Stimulated activated naive CD8-positive, alpha-beta T cell treated with anti-CD3 and anti-CD28 coated beads, Interleukin-15, amount 100 ng/mL, for 72 hours (primary cell): ENCODE data around the gene PLEK2.

ENCODE experiments used
- ATAC-seq: fragments of 150-1000 bp; cut with Tn5 transposase; 2 replicates; pipeline ENCODE4 v1.10.0; 2021; ENCODE audit warnings: mild to moderate bottlenecking, moderate library complexity
- DNase-seq, 2 donors: peaks; one replicate each; pipeline ENCODE4 v3.0.0; 2021 to 2022
- H3K27ac Mint-ChIP-seq, 2 donors: one replicate each; pipeline ENCODE4 v1.8.0; 2022; ENCODE audit warnings: mild to moderate bottlenecking in 2 of 2, mixed read lengths in 2 of 2, moderate library complexity in 2 of 2
- H3K27me3 Mint-ChIP-seq: one replicate; pipeline ENCODE4 v1.8.0; 2022; ENCODE audit warnings: mixed read lengths
- H3K4me1 Mint-ChIP-seq: one replicate; pipeline ENCODE4 v1.8.0; 2022; ENCODE audit warnings: mild to moderate bottlenecking, mixed read lengths
- H3K4me3 Mint-ChIP-seq, 2 donors: one replicate each; pipeline ENCODE4 v1.8.0; 2022; ENCODE audit warnings: mild to moderate bottlenecking in 2 of 2, mixed read lengths in 2 of 2, moderate library complexity in 1 of 2
- H3K9me3 Mint-ChIP-seq, 2 donors: one replicate each; pipeline ENCODE4 v1.8.0; 2022; ENCODE audit warnings: mixed read lengths in 2 of 2

Gene PLEK2

GRCh38 chr14:67438969-67439368, 27.0 kb upstream of the PLEK2 start:
- no peak for DNase-seq
- Mint-ChIP-seq H3K9me3 (no peaks in the 10 kb centered on the region), H3K4me3 (no peak overlapping the region), H3K27ac (no peak overlapping the region), H3K27me3 (peaks cover 13% of the 10 kb centered on the region), H3K4me1 (no peaks in the 10 kb centered on the region)
- ATAC-seq = no peak

DNA sequence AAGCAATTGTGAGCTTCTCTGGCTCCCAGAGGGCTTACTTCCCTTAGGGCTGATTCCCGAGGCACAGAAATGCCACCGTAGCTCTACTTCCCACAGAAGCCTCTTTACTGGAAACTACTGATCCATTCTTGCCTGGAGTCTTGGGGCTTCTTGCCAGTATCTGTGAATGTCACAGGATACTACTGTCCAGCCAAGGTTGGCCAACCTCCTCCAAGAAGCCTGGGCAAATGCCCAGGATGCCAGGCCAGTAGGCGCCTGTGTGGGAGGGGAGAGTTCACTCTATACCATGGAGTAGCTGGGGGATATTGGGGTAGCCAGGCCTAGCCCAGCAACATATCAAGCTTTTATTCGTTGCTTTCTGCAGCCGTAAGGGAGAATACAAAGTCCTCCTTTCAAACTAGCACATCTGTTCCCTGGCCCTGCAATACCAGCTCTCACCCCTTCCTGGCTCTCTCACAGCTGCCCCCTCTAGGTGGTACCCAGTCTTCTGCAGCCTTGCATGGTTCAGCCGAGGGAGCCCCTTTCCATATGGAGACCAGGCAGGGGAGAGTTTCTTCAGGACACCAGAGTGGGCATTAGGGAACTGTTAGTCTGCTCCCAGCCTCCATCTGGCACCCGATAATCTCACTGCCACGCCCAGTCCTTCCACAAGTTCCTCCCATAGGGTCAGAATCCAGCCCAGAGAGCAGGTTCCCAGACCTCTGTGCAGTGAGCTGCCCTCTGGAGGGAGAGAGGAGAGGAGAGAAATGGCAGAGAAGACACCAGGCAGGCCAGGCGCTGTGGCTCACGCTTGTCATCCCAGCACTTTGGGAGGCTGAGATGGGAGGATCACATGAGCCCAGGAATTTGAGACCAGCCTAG, 24.3 kb upstream of the PLEK2 start:
- no peaks in the 10 kb centered on the region for H3K9me3 Mint-ChIP-seq

DNA sequence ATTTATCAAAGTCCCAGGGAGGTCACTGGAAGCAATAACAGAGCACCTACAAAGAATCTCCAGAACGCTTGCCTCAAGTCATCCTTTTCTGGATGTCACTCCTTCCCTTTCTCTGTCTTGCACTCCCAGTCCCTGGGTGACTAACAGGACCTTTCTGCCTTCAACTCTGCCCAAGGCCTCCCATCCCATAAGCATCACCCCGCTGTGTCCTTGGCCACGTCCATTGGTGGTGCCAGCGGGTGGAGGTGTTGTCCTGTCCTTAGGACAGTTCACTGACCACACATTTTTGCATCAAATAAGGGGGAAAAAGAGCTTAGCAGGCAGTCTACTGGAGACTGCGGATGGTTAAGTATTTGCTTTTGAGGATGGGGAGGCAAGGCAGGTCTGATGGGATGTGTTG, 23.6 kb upstream of the PLEK2 start:
- Mint-ChIP-seq H3K27me3 (no peaks in the 10 kb centered on the region), H3K4me1 (no peaks in the 10 kb centered on the region), H3K4me3 (no peak overlapping the region), H3K27ac (no peak overlapping the region), H3K9me3 (no peaks in the 10 kb centered on the region)
- ATAC-seq (no peak), DNase-seq (no peak)

More for the DNA sequence above, 24.3 kb upstream of the PLEK2 start:
- no peak overlapping the region for H3K27ac Mint-ChIP-seq
- H3K4me1 Mint-ChIP-seq = no peaks in the 10 kb centered on the region
- H3K27me3 Mint-ChIP-seq = no peaks in the 10 kb centered on the region
- DNase-seq = no peak
- ATAC-seq = no peak
- H3K4me3 Mint-ChIP-seq = no peak overlapping the region

DNA sequence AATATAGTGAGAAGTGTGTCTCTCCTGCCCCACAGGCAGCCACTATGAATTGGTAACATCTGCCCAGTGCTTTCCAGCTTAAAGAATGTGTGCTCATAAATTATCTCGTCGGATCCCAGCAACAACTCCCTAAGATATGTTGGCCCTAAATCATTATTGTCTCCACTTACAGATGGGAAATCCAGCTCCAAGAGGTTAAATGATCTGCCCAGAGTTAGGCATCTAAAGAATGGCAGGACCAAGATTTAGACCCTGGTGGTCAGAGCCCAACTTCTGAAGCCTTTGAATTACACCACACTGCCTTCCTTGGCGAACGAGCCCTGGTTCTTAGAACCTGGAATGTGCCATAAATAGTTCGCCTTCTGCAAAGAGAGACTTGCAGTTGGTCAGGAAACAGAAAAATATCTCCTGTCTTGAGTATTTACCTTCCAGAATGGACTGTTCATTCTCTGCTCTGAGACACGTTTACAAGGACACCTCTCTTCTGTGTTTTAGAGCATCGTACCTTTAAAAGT, 20.1 kb upstream of the PLEK2 start:
- ATAC-seq (no peak), DNase-seq (no peak)
- Mint-ChIP-seq H3K27me3 (peaks cover 11% of the 10 kb centered on the region), H3K4me1 (no peaks in the 10 kb centered on the region), H3K27ac (no peak overlapping the region), H3K4me3 (no peak overlapping the region), H3K9me3 (no peaks in the 10 kb centered on the region)

DNA sequence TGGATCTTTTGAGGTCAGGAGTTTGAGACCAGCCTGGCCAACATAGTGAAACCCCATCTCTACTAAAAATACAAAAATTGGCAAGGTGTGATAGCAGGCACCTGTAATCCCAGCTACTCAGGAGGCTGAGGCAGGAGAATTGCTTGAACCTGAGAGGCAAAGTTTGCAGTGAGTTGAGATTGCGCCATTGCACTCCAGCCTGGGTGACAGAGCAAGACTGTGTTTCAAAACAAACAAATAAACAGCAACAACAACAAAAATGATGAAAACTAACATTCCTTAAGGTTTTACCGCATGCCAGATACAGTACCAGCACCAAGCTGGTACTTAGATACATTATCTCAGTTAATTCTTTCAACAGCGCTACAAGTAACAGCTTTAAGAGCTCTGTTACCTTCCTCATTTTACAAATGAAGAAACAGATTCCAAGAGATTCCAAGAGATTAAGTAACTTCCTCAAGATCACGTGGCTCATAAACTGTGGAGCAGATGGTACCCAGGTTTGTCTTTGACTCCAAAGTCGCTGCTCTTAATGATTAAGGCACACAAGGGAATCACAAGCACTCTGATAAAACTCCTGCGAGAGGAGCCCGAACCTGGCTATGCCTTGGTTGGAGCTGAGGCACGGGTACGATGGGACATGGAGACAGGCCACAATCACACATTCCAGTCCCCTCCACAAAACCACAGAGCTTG, 17.7 kb upstream of the PLEK2 start:
- DNase-seq = no peak
- no peaks in the 10 kb centered on the region for H3K4me1 Mint-ChIP-seq

DNA sequence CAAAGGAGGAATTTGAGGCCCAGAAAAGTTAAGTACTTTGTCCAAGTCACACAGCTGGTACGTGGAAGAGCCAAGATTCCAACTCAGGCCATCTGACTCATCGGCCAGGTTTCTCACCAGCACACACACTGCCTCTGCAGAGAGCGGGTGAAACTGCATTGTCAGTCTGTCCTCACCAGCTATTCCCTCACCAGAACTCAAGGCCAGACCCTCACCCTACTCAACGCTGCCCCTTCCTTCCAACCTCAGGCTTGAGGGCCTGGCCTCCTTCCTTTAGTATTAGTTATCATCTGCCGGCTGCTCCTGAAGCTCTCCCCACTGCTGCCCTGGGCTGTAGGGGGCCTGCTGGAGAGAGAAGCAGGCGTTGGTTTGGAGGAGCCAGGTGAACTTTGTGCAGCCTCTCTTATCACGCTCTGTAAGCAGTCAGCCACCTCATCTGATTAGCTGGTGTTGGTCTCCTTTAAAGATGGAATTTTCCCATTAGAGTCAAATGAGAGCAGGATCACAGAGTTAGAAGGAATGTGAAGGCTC, 16.6 kb upstream of the PLEK2 start:
- no peak overlapping the region for H3K27ac Mint-ChIP-seq
- ATAC-seq = no peak
- no peak overlapping the region for H3K4me3 Mint-ChIP-seq
- no peak for DNase-seq
- no peaks in the 10 kb centered on the region for H3K9me3 Mint-ChIP-seq
- H3K4me1 Mint-ChIP-seq = no peaks in the 10 kb centered on the region
- peaks cover 40% of the 10 kb centered on the region for H3K27me3 Mint-ChIP-seq

More for the DNA sequence above, 17.7 kb upstream of the PLEK2 start:
- Mint-ChIP-seq H3K9me3 (no peaks in the 10 kb centered on the region), H3K27ac (peak overlapping the region in 1 of 2 donors; percentile 31), H3K4me3 (no peak overlapping the region), H3K27me3 (peaks cover 35% of the 10 kb centered on the region)
- no peak for ATAC-seq

DNA sequence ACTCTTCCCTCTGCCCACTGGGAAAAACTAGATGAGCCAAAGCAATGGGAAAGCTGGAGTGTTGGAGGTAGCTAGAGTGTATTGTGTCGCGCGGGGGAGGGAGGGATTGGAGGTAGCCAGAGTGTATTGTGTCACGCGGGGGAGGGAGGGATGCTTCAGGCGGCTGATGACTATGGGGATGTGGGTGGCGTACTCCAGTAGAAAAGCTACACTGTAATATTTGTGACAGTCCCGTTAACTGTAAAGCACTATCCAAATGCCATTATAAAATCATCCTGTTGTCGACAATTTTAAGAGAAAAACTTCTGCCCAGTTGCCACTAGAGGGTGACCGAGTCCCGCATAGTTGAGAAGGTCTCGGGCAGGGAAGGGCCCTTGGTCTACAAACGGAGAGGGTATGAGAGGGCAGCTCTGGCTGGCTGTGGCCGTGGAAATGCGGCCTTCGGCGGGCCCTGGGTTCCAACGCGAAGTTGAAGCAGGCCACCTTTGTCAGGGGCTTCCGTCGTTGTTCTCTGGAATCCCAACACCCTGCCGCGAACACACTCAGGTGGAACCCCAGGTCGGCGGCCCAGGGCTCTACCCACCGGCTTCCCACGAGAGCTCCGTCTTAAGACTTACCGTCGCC, 15.1 kb upstream of the PLEK2 start:
- no peaks in the 10 kb centered on the region for H3K9me3 Mint-ChIP-seq
- ATAC-seq = peak; percentile 90
- H3K27me3 Mint-ChIP-seq = peaks cover 40% of the 10 kb centered on the region
- no peak overlapping the region for H3K4me3 Mint-ChIP-seq
- DNase-seq = peak; percentile 67 to 74
- no peak overlapping the region for H3K27ac Mint-ChIP-seq
- no peaks in the 10 kb centered on the region for H3K4me1 Mint-ChIP-seq

DNA sequence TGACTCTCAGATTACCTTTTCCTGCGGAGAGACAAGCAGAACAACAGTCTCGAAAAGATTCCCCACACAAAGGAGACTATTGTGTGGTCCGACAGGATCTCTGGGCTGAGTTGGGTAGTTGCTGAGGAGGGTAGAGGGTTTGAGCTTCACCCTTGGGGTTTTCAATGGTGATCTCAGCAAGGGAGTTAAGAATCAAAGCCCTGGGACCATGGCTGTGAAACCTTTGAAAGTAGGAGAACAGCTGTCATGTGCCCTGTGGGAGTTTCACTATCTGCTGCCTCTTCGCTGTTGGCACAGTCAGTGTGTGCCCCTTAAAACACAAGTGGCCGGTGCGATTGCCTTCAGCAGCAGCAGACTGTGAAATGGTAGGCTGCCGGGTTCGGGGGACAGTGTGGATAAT, 14.2 kb upstream of the PLEK2 start:
- peaks cover 40% of the 10 kb centered on the region for H3K27me3 Mint-ChIP-seq
- H3K4me3 Mint-ChIP-seq = no peak overlapping the region
- ATAC-seq (no peak), DNase-seq (no peak)
- no peaks in the 10 kb centered on the region for H3K4me1 Mint-ChIP-seq
- H3K9me3 Mint-ChIP-seq = no peaks in the 10 kb centered on the region
- no peak overlapping the region for H3K27ac Mint-ChIP-seq

GRCh38 chr14:67425608-67426007, 13.6 kb upstream of the PLEK2 start:
- no peak overlapping the region for H3K27ac Mint-ChIP-seq
- ATAC-seq (no peak), DNase-seq (no peak)
- no peaks in the 10 kb centered on the region for H3K9me3 Mint-ChIP-seq
- H3K4me1 Mint-ChIP-seq = no peaks in the 10 kb centered on the region
- peaks cover 40% of the 10 kb centered on the region for H3K27me3 Mint-ChIP-seq
- H3K4me3 Mint-ChIP-seq = no peak overlapping the region

DNA sequence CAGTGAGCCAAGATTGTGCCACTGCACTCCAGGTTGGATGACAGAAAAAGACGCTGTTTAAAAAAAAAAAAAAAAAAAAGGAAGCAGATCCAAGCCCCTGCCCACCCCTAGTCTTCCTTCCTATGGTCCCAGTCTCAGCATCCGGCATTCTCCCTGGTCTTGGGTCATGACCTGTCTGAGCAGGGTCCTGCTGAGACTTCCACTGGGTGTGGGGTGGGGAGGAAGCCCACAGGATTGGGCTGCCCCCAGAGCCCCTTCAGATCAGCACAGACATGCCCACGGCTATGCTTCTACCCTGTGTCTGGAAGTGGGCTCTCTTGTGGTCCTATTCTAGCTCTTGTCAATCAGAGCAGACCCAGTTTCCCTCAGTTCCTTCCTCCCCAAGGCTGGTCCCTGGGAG, 12.6 kb upstream of the PLEK2 start:
- H3K9me3 Mint-ChIP-seq = no peaks in the 10 kb centered on the region
- no peak overlapping the region for H3K4me3 Mint-ChIP-seq
- no peak overlapping the region for H3K27ac Mint-ChIP-seq
- ATAC-seq (no peak), DNase-seq (no peak)
- peaks cover 40% of the 10 kb centered on the region for H3K27me3 Mint-ChIP-seq
- H3K4me1 Mint-ChIP-seq = no peaks in the 10 kb centered on the region

- DNase-seq (no peak), ATAC-seq (no peak)
- H3K27me3 Mint-ChIP-seq = peaks cover 37% of the 10 kb centered on the region
- no peaks in the 10 kb centered on the region for H3K9me3 Mint-ChIP-seq
- H3K27ac Mint-ChIP-seq = no peak overlapping the region
- no peak overlapping the region for H3K4me3 Mint-ChIP-seq
- no peaks in the 10 kb centered on the region for H3K4me1 Mint-ChIP-seq
Measured at GRCh38 chr14:67423424-67423823, 11.5 kb upstream of the PLEK2 start.

DNA sequence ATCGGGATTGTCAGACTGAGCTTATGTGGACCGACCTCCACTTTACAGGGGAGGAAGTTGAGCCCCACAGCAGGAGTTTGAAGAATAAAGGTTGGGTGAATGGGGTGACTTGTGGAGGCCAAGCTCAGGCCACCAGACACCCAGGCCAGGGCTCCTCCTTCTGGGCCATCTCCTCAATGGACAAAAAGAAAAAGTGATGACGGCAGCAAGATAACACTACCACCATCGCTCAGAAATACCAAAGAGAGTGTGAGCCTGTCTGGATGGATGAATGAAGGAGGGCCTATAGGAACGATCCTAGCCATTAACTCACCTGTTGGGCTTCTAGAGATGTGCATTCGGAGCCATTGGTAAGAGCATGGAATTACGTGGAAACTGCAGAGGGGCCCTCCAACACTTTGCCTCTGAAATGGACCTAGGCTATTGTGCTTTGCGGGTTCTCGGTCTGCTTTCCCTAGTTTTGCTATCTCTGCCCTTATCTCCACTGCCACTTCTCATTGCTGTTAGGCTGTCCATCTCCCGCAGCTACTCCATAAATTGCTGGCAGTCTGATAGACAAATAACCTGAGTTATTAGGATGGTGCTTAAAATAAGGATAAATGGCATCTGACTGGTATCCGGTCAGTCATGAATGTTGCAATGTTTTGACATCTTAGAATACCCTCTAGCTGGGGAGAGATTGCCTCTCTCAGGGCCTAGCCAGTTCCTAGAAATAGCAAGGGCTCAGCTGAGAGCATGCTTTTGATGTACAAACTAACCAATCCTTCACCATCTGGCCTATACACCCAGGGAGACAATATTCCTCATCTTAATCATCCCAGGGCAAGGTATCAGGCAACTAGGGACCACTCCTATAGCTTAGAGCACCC, 9.6 kb upstream of the PLEK2 start:
- Mint-ChIP-seq H3K4me3 (no peak overlapping the region), H3K4me1 (no peaks in the 10 kb centered on the region), H3K27ac (peak overlapping the region in 1 of 2 donors; percentile 27), H3K9me3 (no peaks in the 10 kb centered on the region), H3K27me3 (peaks cover 24% of the 10 kb centered on the region)
- DNase-seq (no peak), ATAC-seq (no peak)

GRCh38 chr14:67420102-67420739, 8.3 kb upstream of the PLEK2 start:
- Mint-ChIP-seq H3K27me3 (peaks cover 11% of the 10 kb centered on the region), H3K9me3 (no peaks in the 10 kb centered on the region), H3K27ac (no peak overlapping the region), H3K4me3 (no peak overlapping the region), H3K4me1 (no peaks in the 10 kb centered on the region)
- peak; percentile 17 to 38 for DNase-seq
- ATAC-seq = peak; percentile 62

- Mint-ChIP-seq H3K9me3 (no peaks in the 10 kb centered on the region), H3K4me1 (peaks cover 10% of the 10 kb centered on the region), H3K27ac (no peak overlapping the region), H3K27me3 (no peaks in the 10 kb centered on the region), H3K4me3 (no peak overlapping the region)
- DNase-seq (no peak), ATAC-seq (no peak)
Measured at GRCh38 chr14:67418401-67419191, 6.6 kb upstream of the PLEK2 start.
